OCI-LY7 (cell line): Measurements from ENCODE around the gene HABP4.

Experiments used
- EZH2phosphoT487 ChIP-seq: fragments of 200-600 bp; sonication (generic); IDR thresholded peaks from 2 replicates; pipeline ENCODE4 v1.6.1; 2018; ENCODE audit warnings: low read depth, borderline replicate concordance, mild to moderate bottlenecking, mixed run types, antibody characterized with exemption, low read length, moderate library complexity, mixed read lengths
- TF ChIP-seq, protein P1 (sequence below): fragments of 200-600 bp; sonication (generic); conservative IDR thresholded peaks from 2 replicates; pipeline ENCODE4 v1.5.1; 2014; ENCODE audit warnings: mild to moderate bottlenecking, antibody characterized with exemption, low read length, moderate library complexity, mixed read lengths

DNA sequence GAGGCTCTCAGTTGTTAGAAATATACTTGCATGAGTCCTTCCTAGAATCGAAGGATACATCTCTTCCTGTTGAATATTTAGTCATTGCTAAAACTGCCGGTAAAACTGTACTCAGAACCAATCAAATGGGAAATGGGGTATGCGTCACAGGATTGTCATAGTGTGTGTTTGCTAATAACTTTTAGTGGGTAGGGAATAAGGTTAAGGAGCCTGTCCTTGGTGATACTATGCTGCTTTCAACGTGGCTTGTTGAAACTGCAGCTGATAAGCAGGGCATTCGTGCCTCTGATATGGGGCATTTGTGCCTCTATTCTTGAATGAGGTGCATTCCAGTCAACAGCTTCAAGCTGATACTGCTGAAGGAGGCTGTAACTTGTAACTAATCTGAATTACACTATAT lies 26.6 kb downstream of the HABP4 start:
- TF ChIP-seq, protein P1, sequence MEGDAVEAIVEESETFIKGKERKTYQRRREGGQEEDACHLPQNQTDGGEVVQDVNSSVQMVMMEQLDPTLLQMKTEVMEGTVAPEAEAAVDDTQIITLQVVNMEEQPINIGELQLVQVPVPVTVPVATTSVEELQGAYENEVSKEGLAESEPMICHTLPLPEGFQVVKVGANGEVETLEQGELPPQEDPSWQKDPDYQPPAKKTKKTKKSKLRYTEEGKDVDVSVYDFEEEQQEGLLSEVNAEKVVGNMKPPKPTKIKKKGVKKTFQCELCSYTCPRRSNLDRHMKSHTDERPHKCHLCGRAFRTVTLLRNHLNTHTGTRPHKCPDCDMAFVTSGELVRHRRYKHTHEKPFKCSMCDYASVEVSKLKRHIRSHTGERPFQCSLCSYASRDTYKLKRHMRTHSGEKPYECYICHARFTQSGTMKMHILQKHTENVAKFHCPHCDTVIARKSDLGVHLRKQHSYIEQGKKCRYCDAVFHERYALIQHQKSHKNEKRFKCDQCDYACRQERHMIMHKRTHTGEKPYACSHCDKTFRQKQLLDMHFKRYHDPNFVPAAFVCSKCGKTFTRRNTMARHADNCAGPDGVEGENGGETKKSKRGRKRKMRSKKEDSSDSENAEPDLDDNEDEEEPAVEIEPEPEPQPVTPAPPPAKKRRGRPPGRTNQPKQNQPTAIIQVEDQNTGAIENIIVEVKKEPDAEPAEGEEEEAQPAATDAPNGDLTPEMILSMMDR: no peak
- TF ChIP-seq EZH2phosphoT487: no peak
